GM23338 (cell line): Measurements from ENCODE around the gene AGPAT4. TPM values are rescaled to one million over a fixed set of nuclear protein-coding genes. Genes with fewer than 3 reads are reported as not detected.

Experiments used
- ATAC-seq: fragments of 200-7000 bp; cut with Tn5 transposase; 3 replicates; pipeline ENCODE4 v1.9.1; 2020
- DNase-seq: peaks from one replicate; pipeline ENCODE4 v3.0.0-alpha.2; 2015; ENCODE audit warnings: low spot score
- H2AFZ ChIP-seq: fragments of 200-600 bp; sonication (generic); 2 replicates; pipeline ENCODE4 v1.8.0; 2016; ENCODE audit warnings: antibody characterized with exemption, mild to moderate bottlenecking, moderate library complexity
- H3F3A ChIP-seq: fragments of 200-600 bp; sonication (generic); replicated peaks from 2 replicates; pipeline ENCODE4 v1.8.0; 2017; ENCODE audit warnings: antibody characterized with exemption, mixed run types, low read depth
- H3K27ac ChIP-seq: fragments of 200-600 bp; sonication (generic); 2 replicates; pipeline ENCODE4 v1.6.1; 2016; ENCODE audit warnings: low read depth
- H3K27me3 ChIP-seq: fragments of 200-600 bp; sonication (generic); 2 replicates; pipeline ENCODE4 v1.8.0; 2016; ENCODE audit warnings: mild to moderate bottlenecking, mixed run types, moderate library complexity; ENCODE audit not compliant: insufficient read depth
- H3K36me3 ChIP-seq: fragments of 200-600 bp; sonication (generic); 2 replicates; pipeline ENCODE4 v1.8.0; 2016; ENCODE audit warnings: mild to moderate bottlenecking; ENCODE audit not compliant: insufficient read depth
- H3K4me1 ChIP-seq: fragments of 200-600 bp; sonication (generic); 2 replicates; pipeline ENCODE4 v1.8.0; 2016; ENCODE audit warnings: mild to moderate bottlenecking, moderate library complexity; ENCODE audit not compliant: insufficient read depth
- H3K4me2 ChIP-seq: fragments of 200-600 bp; sonication (generic); 2 replicates; pipeline ENCODE4 v1.7.1; 2017; ENCODE audit warnings: mixed run types
- H3K4me3 ChIP-seq: fragments of 200-600 bp; sonication (generic); 2 replicates; pipeline ENCODE4 v1.6.1; 2016; ENCODE audit warnings: mixed run types
- H3K79me2 ChIP-seq: fragments of 200-600 bp; sonication (generic); replicated peaks from 2 replicates; pipeline ENCODE4 v1.8.0; 2017; ENCODE audit warnings: mild to moderate bottlenecking; ENCODE audit not compliant: insufficient read depth
- H3K9me2 ChIP-seq: fragments of 200-600 bp; sonication (generic); 2 replicates; pipeline ENCODE4 v1.8.0; 2017; ENCODE audit not compliant: insufficient read depth
- H4K20me1 ChIP-seq: fragments of 200-600 bp; sonication (generic); replicated peaks from 2 replicates; pipeline ENCODE4 v1.8.0; 2017; ENCODE audit warnings: mild to moderate bottlenecking; ENCODE audit not compliant: insufficient read depth
- H3K27ac Mint-ChIP-seq: 2 replicates; pipeline ENCODE4 v1.8.0; 2020; ENCODE audit warnings: inconsistent platforms, mild to moderate bottlenecking, moderate library complexity, mixed read lengths
- H3K27me3 Mint-ChIP-seq: 3 replicates; pipeline ENCODE4 v1.8.0; 2022; ENCODE audit warnings: low read depth, mild to moderate bottlenecking, moderate library complexity, mixed read lengths, inconsistent platforms; ENCODE audit not compliant: insufficient read depth, poor library complexity
- H3K36me3 Mint-ChIP-seq: 3 replicates; pipeline ENCODE4 v1.8.0; 2021; ENCODE audit warnings: low read depth, mild to moderate bottlenecking, inconsistent platforms, moderate library complexity, mixed read lengths
- H3K4me1 Mint-ChIP-seq: 3 replicates; pipeline ENCODE4 v1.8.0; 2020; ENCODE audit warnings: mild to moderate bottlenecking, inconsistent platforms, mixed read lengths
- H3K4me3 Mint-ChIP-seq: 3 replicates; pipeline ENCODE4 v1.8.0; 2021; ENCODE audit warnings: moderate library complexity, mild to moderate bottlenecking, inconsistent platforms, mixed read lengths
- H3K9me3 Mint-ChIP-seq: 3 replicates; pipeline ENCODE4 v1.8.0; 2020; ENCODE audit warnings: moderate library complexity, mild to moderate bottlenecking, inconsistent platforms, mixed read lengths
- CREB1 ChIP-seq: fragments of 250-450 bp; sonication (Bioruptor Pico); IDR thresholded peaks from 2 replicates; pipeline ENCODE4 v1.5.0; 2020; ENCODE audit warnings: low read depth, mild to moderate bottlenecking, moderate library complexity
- EZH2 ChIP-seq: fragments of 200-600 bp; sonication (generic); IDR thresholded peaks from one replicate; pipeline ENCODE4 v1.8.0; 2017; ENCODE audit warnings: antibody characterized with exemption, mild to moderate bottlenecking, low read depth; ENCODE audit not compliant: unreplicated experiment
- EZH2phosphoT487 ChIP-seq: fragments of 200-600 bp; sonication (generic); IDR thresholded peaks from one replicate; pipeline ENCODE4 v1.8.1; 2018; ENCODE audit warnings: antibody characterized with exemption; ENCODE audit not compliant: unreplicated experiment
- JUNB ChIP-seq: IDR thresholded peaks from one replicate; pipeline ENCODE4 v1.6.1; 2016; ENCODE audit warnings: antibody characterized with exemption; ENCODE audit not compliant: unreplicated experiment
- NANOG ChIP-seq: IDR thresholded peaks from 2 replicates; pipeline ENCODE4 v1.6.1; 2016; ENCODE audit warnings: antibody characterized with exemption, borderline replicate concordance
- POLR2AphosphoS5 ChIP-seq: IDR thresholded peaks from 2 replicates; pipeline ENCODE4 v1.6.1; 2016; ENCODE audit warnings: antibody characterized with exemption, low read depth
- STAT1 ChIP-seq: IDR thresholded peaks from one replicate; pipeline ENCODE4 v1.6.1; 2016; ENCODE audit warnings: antibody characterized with exemption; ENCODE audit not compliant: unreplicated experiment
- ZNF114 ChIP-seq: fragments of 250-450 bp; sonication (Bioruptor Pico); IDR thresholded peaks from 2 replicates; pipeline ENCODE4 v1.5.0; 2020; ENCODE audit warnings: mild to moderate bottlenecking, moderate library complexity
- ZNF331 ChIP-seq: fragments of 250-450 bp; sonication (Bioruptor Pico); IDR thresholded peaks from 2 replicates; pipeline ENCODE4 v1.5.0; 2020; ENCODE audit warnings: low read depth, mild to moderate bottlenecking, moderate library complexity
- polyA plus RNA-seq: library from polyadenylated mRNA; unstranded; fragments of >200 nt; fragmentation: Nextera tagmentation; extraction: Ambion mirVana; gene quantifications from 2 replicates; pipeline ENCODE4 v1.2.1, GENCODE V29; 2016
- total RNA-seq: library from RNA; depleted of rRNA; stranded (reverse); fragments of >200 nt; shearing (Covaris generic); gene quantifications from 2 replicates; pipeline ENCODE4 v1.2.3, GENCODE V29; 2014
- TF ChIP-seq, protein P1 (sequence below), 2 experiments: fragments of 200-600 bp in 1 of 2; sonication (generic) in 1 of 2; conservative IDR thresholded peaks; 2 replicates each; pipeline versions ENCODE4 v1.5.1 to v1.6.1; 2016 to 2017; ENCODE audit warnings: antibody characterized with exemption in 2 of 2, low read depth in 2 of 2, mild to moderate bottlenecking in 2 of 2, moderate library complexity in 1 of 2
- TF ChIP-seq, protein P2 (sequence below): IDR thresholded peaks from 2 replicates; pipeline ENCODE4 v1.6.1; 2016; ENCODE audit warnings: antibody characterized with exemption
- TF ChIP-seq, protein P3 (sequence below): fragments of 250-450 bp; sonication (Bioruptor Pico); IDR thresholded peaks from 2 replicates; pipeline ENCODE4 v1.5.0; 2020; ENCODE audit warnings: mild to moderate bottlenecking, moderate library complexity
- TF ChIP-seq, protein P4 (sequence below): IDR thresholded peaks from one replicate; pipeline ENCODE4 v1.6.1; 2018; ENCODE audit warnings: antibody characterized with exemption; ENCODE audit not compliant: unreplicated experiment

Gene AGPAT4
- total and polyA plus RNA-seq, 2 experiments from 2014 or later, result 8.9 to 19.3 TPM

DNA sequence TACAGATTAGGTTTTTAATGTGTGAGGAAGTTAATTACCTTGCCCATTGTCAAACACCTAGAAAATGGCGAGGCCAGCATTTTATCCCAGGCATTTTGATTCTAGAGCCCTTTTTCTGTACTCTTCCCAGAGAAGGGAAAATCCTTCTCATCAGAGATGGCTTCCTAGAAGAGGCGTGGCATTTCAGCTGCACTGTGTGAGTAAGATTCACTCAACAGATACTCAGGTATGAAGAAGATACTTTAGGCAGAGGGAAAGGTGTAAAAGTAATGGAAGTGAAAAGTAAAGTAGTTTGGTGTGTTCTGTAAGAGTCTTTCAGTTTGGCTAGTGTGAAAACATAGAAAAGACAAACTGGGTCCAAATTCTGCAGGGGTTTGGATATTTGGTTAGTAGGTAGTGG lies 168.5 kb downstream of the AGPAT4 start:
- TF ChIP-seq CREB1 (CRISPR knock-in tag) (no peak), EZH2phosphoT487 (no peak), EZH2 (no peak), POLR2AphosphoS5 (no peak), NANOG (no peak), ZNF331 (no peak), ZNF114 (no peak), STAT1 (no peak), JUNB (no peak)
- TF ChIP-seq, protein P1, sequence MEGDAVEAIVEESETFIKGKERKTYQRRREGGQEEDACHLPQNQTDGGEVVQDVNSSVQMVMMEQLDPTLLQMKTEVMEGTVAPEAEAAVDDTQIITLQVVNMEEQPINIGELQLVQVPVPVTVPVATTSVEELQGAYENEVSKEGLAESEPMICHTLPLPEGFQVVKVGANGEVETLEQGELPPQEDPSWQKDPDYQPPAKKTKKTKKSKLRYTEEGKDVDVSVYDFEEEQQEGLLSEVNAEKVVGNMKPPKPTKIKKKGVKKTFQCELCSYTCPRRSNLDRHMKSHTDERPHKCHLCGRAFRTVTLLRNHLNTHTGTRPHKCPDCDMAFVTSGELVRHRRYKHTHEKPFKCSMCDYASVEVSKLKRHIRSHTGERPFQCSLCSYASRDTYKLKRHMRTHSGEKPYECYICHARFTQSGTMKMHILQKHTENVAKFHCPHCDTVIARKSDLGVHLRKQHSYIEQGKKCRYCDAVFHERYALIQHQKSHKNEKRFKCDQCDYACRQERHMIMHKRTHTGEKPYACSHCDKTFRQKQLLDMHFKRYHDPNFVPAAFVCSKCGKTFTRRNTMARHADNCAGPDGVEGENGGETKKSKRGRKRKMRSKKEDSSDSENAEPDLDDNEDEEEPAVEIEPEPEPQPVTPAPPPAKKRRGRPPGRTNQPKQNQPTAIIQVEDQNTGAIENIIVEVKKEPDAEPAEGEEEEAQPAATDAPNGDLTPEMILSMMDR (conservative IDR thresholded peaks at IDR 0.05; ENCODE audit: low read depth in 2 of 2), result no peak
- TF ChIP-seq, protein P2, sequence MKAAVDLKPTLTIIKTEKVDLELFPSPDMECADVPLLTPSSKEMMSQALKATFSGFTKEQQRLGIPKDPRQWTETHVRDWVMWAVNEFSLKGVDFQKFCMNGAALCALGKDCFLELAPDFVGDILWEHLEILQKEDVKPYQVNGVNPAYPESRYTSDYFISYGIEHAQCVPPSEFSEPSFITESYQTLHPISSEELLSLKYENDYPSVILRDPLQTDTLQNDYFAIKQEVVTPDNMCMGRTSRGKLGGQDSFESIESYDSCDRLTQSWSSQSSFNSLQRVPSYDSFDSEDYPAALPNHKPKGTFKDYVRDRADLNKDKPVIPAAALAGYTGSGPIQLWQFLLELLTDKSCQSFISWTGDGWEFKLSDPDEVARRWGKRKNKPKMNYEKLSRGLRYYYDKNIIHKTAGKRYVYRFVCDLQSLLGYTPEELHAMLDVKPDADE, result no peak
- TF ChIP-seq, protein P3, sequence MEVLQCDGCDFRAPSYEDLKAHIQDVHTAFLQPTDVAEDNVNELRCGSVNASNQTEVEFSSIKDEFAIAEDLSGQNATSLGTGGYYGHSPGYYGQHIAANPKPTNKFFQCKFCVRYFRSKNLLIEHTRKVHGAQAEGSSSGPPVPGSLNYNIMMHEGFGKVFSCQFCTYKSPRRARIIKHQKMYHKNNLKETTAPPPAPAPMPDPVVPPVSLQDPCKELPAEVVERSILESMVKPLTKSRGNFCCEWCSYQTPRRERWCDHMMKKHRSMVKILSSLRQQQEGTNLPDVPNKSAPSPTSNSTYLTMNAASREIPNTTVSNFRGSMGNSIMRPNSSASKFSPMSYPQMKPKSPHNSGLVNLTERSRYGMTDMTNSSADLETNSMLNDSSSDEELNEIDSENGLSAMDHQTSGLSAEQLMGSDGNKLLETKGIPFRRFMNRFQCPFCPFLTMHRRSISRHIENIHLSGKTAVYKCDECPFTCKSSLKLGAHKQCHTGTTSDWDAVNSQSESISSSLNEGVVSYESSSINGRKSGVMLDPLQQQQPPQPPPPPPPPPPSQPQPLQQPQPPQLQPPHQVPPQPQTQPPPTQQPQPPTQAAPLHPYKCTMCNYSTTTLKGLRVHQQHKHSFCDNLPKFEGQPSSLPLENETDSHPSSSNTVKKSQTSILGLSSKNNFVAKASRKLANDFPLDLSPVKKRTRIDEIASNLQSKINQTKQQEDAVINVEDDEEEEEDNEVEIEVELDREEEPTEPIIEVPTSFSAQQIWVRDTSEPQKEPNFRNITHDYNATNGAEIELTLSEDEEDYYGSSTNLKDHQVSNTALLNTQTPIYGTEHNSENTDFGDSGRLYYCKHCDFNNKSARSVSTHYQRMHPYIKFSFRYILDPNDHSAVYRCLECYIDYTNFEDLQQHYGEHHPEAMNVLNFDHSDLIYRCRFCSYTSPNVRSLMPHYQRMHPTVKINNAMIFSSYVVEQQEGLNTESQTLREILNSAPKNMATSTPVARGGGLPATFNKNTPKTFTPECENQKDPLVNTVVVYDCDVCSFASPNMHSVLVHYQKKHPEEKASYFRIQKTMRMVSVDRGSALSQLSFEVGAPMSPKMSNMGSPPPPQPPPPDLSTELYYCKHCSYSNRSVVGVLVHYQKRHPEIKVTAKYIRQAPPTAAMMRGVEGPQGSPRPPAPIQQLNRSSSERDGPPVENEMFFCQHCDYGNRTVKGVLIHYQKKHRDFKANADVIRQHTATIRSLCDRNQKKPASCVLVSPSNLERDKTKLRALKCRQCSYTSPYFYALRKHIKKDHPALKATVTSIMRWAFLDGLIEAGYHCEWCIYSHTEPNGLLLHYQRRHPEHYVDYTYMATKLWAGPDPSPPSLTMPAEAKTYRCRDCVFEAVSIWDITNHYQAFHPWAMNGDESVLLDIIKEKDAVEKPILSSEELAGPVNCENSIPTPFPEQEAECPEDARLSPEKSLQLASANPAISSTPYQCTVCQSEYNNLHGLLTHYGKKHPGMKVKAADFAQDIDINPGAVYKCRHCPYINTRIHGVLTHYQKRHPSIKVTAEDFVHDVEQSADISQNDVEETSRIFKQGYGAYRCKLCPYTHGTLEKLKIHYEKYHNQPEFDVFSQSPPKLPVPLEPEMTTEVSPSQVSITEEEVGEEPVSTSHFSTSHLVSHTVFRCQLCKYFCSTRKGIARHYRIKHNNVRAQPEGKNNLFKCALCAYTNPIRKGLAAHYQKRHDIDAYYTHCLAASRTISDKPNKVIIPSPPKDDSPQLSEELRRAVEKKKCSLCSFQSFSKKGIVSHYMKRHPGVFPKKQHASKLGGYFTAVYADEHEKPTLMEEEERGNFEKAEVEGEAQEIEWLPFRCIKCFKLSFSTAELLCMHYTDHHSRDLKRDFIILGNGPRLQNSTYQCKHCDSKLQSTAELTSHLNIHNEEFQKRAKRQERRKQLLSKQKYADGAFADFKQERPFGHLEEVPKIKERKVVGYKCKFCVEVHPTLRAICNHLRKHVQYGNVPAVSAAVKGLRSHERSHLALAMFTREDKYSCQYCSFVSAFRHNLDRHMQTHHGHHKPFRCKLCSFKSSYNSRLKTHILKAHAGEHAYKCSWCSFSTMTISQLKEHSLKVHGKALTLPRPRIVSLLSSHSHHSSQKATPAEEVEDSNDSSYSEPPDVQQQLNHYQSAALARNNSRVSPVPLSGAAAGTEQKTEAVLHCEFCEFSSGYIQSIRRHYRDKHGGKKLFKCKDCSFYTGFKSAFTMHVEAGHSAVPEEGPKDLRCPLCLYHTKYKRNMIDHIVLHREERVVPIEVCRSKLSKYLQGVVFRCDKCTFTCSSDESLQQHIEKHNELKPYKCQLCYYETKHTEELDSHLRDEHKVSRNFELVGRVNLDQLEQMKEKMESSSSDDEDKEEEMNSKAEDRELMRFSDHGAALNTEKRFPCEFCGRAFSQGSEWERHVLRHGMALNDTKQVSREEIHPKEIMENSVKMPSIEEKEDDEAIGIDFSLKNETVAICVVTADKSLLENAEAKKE (CRISPR knock-in tag), result no peak
- TF ChIP-seq, protein P4, sequence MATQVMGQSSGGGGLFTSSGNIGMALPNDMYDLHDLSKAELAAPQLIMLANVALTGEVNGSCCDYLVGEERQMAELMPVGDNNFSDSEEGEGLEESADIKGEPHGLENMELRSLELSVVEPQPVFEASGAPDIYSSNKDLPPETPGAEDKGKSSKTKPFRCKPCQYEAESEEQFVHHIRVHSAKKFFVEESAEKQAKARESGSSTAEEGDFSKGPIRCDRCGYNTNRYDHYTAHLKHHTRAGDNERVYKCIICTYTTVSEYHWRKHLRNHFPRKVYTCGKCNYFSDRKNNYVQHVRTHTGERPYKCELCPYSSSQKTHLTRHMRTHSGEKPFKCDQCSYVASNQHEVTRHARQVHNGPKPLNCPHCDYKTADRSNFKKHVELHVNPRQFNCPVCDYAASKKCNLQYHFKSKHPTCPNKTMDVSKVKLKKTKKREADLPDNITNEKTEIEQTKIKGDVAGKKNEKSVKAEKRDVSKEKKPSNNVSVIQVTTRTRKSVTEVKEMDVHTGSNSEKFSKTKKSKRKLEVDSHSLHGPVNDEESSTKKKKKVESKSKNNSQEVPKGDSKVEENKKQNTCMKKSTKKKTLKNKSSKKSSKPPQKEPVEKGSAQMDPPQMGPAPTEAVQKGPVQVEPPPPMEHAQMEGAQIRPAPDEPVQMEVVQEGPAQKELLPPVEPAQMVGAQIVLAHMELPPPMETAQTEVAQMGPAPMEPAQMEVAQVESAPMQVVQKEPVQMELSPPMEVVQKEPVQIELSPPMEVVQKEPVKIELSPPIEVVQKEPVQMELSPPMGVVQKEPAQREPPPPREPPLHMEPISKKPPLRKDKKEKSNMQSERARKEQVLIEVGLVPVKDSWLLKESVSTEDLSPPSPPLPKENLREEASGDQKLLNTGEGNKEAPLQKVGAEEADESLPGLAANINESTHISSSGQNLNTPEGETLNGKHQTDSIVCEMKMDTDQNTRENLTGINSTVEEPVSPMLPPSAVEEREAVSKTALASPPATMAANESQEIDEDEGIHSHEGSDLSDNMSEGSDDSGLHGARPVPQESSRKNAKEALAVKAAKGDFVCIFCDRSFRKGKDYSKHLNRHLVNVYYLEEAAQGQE, result no peak
- peaks cover 31% of the 10 kb centered on the region for H3K36me3 ChIP-seq
- Mint-ChIP-seq H3K4me1 (no peaks in the 10 kb centered on the region), H3K9me3 (no peaks in the 10 kb centered on the region), H3K27me3 (peaks cover 4% of the 10 kb centered on the region), H3K4me3 (no peak overlapping the region), H3K27ac (no peak overlapping the region), H3K36me3 (peaks cover 68% of the 10 kb centered on the region)
- H3K4me1 ChIP-seq, result no peaks in the 10 kb centered on the region
- H3K79me2 ChIP-seq, result no peaks in the 10 kb centered on the region
- H3K4me3 ChIP-seq, result no peak overlapping the region
- H3K9me2 ChIP-seq, result no peaks in the 10 kb centered on the region
- DNase-seq (no peak), ATAC-seq (no peak)
- no peak overlapping the region for H3K27ac ChIP-seq
- H3F3A ChIP-seq, result no peaks in the 10 kb centered on the region
- no peak overlapping the region for H2AFZ ChIP-seq
- H4K20me1 ChIP-seq, result no peaks in the 10 kb centered on the region; the same call in none of the 2 replicates
- no peak overlapping the region for H3K4me2 ChIP-seq
- H3K27me3 ChIP-seq, result no peaks in the 10 kb centered on the region
